GM12892 (cell line): Measurements from ENCODE around the gene RPTOR.

Experiments used
- POLR2AphosphoS5 ChIP-seq: IDR thresholded peaks from 2 replicates; pipeline ENCODE4 v1.6.1; 2011; ENCODE audit warnings: low read depth, low read length, control low read depth
- TAF1 ChIP-seq: IDR thresholded peaks from 2 replicates; pipeline ENCODE4 v1.6.1; 2011; ENCODE audit warnings: low read depth, mild to moderate bottlenecking, control low read depth, low read length, borderline replicate concordance

GRCh38 chr17:80629298-80630028 is 84.8 kb downstream of the RPTOR start:
- TF ChIP-seq POLR2AphosphoS5 (no peak), TAF1 (no peak)
